Measurements from ENCODE around the gene TBX5. TPM values are rescaled to one million over a fixed set of nuclear protein-coding genes. Genes with fewer than 3 reads are reported as not detected.

The TBX5 gene
- total and polyA plus RNA-seq, 2 donors (not counting 1 experiment from before 2014, with no cell fraction given), result not detected

DNA sequence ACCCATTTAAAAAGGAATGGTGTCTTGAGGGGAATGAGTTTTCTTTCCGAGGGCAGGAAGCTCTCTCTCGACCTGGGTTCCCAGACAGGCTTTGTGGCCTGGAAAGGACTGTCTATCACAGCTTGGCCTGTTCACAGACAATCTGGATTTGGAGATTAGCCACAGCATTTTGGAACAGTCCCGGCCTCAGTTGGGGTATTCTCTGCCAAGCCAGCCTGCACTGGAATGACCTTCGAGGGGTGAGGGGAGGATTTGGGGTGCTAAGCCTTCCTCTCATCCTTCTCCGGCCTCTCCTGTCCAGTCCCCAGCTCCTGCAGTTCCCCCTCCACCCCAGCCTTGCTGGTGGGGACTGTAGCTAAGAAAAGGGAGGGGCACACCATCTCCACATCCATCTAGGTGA, 13.0 kb downstream of the TBX5 start:
- WGBS (ENCODE audit: insufficient coverage), result 47% methylated on average over 4 of the region's 5 CpGs
- intact Hi-C loops (cut with micrococcal nuclease), result no loop called here
- peaks cover 64% of the 10 kb centered on the region for H3K27me3 Mint-ChIP-seq

DNA sequence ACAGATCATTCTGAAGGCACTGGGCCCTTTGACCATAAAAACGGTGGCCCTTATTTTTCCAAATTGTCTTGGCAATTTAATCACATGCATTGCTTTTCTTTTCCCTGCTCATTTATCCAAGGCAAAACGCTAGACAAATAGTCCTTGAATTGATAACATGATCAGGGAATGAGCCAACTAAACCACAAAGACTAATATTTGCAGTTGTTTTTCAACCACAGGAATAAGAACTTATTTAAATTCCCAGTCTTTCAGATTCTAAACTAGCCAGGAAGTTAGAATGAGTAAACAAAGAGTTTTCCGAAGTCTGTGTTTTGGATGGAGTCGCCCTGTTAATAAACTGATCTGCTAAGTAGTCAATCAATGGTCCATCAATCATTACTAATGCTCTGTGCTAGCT, 14.9 kb downstream of the TBX5 start:
- no peaks in the 10 kb centered on the region for H3K36me3 ChIP-seq (replicated peaks in 1 of 2; ENCODE audit: control extremely low read depth in 1 of 2, control insufficient read depth in 1 of 2, extremely low read depth in 1 of 2, insufficient read depth in 2 of 2, low read length in 1 of 2)
- TF ChIP-seq, protein P1, sequence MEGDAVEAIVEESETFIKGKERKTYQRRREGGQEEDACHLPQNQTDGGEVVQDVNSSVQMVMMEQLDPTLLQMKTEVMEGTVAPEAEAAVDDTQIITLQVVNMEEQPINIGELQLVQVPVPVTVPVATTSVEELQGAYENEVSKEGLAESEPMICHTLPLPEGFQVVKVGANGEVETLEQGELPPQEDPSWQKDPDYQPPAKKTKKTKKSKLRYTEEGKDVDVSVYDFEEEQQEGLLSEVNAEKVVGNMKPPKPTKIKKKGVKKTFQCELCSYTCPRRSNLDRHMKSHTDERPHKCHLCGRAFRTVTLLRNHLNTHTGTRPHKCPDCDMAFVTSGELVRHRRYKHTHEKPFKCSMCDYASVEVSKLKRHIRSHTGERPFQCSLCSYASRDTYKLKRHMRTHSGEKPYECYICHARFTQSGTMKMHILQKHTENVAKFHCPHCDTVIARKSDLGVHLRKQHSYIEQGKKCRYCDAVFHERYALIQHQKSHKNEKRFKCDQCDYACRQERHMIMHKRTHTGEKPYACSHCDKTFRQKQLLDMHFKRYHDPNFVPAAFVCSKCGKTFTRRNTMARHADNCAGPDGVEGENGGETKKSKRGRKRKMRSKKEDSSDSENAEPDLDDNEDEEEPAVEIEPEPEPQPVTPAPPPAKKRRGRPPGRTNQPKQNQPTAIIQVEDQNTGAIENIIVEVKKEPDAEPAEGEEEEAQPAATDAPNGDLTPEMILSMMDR (IDR thresholded peaks at IDR 0.05), result no peak
- TF ChIP-seq EZH2 (IDR thresholded peaks at IDR 0.05; ENCODE audit: borderline replicate concordance, insufficient read depth, low read depth, low read length, poor library complexity, severe bottlenecking), result no peak
- ChIA-PET CTCF (no interaction called here), POLR2A (no interaction called here)
- H3K4me3 Mint-ChIP-seq, result no peak overlapping the region
- no peak overlapping the region for H3K27ac ChIP-seq (ENCODE audit: low read length in 2 of 2)
- DNase-seq, result no peak
- no peaks in the 10 kb centered on the region for H3K4me1 Mint-ChIP-seq
- H3K27me3 ChIP-seq (replicated peaks in 1 of 4; ENCODE audit: control extremely low read depth in 1 of 4, control insufficient read depth in 3 of 4, insufficient read depth in 4 of 4, low read length in 3 of 4), result peaks cover 0 to 21% (median 11%) of the 10 kb centered on the region in 4 experiments
- no peak overlapping the region for H2AFZ ChIP-seq (ENCODE audit: insufficient read depth, low read depth, low read length, poor library complexity, severe bottlenecking)
- intact Hi-C loops (cut with micrococcal nuclease), result no loop called here
- H3K9me3 Mint-ChIP-seq (ENCODE audit: insufficient read depth), result no peaks in the 10 kb centered on the region
- no peak for ATAC-seq (ENCODE audit: low read depth)
- no peak overlapping the region for H3K4me2 ChIP-seq (replicated peaks; ENCODE audit: low read depth, low read length, poor library complexity, severe bottlenecking)
- H3K27ac Mint-ChIP-seq, result no peak overlapping the region
- no peaks in the 10 kb centered on the region for H3K4me1 ChIP-seq (ENCODE audit: control insufficient read depth in 2 of 2, insufficient read depth in 2 of 2, low read length in 2 of 2)
- WGBS (ENCODE audit: insufficient coverage), result 43% methylated on average over 1 of the region's 4 CpGs
- H4K20me1 ChIP-seq (ENCODE audit: control insufficient read depth, insufficient read depth, low read length, poor library complexity, severe bottlenecking), result no peaks in the 10 kb centered on the region
- no peaks in the 10 kb centered on the region for H3K79me2 ChIP-seq (ENCODE audit: control insufficient read depth, insufficient read depth, low read length)
- peaks cover 52% of the 10 kb centered on the region for H3K27me3 Mint-ChIP-seq
- no peak overlapping the region for H3K9ac ChIP-seq (ENCODE audit: low read length)
- H3K9me3 ChIP-seq (ENCODE audit: control extremely low read depth in 1 of 3, control insufficient read depth in 2 of 3, insufficient read depth in 1 of 3, low read length in 2 of 3), result peaks cover 0 to 4% (median 0%) of the 10 kb centered on the region in 3 donors
- no peak overlapping the region for H3K4me3 ChIP-seq (ENCODE audit: control extremely low read depth in 1 of 5, extremely low read depth in 1 of 5, insufficient read depth in 1 of 5, low read depth in 2 of 5, low read length in 4 of 5)

More for the DNA sequence above, 13.0 kb downstream of the TBX5 start:
- Histone ChIP-seq H3K4me1 (ENCODE audit: control insufficient read depth in 2 of 2, insufficient read depth in 2 of 2, low read length in 2 of 2) (no peaks in the 10 kb centered on the region), H3K9me3 (ENCODE audit: control extremely low read depth in 1 of 3, control insufficient read depth in 2 of 3, insufficient read depth in 1 of 3, low read length in 2 of 3) (peaks cover 0 to 1% (median 0%) of the 10 kb centered on the region in 3 donors), H4K20me1 (ENCODE audit: control insufficient read depth, insufficient read depth, low read length, poor library complexity, severe bottlenecking) (no peaks in the 10 kb centered on the region), H3K27me3 (replicated peaks in 1 of 4; ENCODE audit: control extremely low read depth in 1 of 4, control insufficient read depth in 3 of 4, insufficient read depth in 4 of 4, low read length in 3 of 4) (peaks cover 0 to 39% (median 26%) of the 10 kb centered on the region in 4 experiments), H3K79me2 (ENCODE audit: control insufficient read depth, insufficient read depth, low read length) (no peaks in the 10 kb centered on the region), H3K27ac (ENCODE audit: low read length in 2 of 2) (no peak overlapping the region), H2AFZ (ENCODE audit: insufficient read depth, low read depth, low read length, poor library complexity, severe bottlenecking) (no peak overlapping the region), H3K4me2 (replicated peaks; ENCODE audit: low read depth, low read length, poor library complexity, severe bottlenecking) (no peak overlapping the region), H3K4me3 (ENCODE audit: control extremely low read depth in 1 of 5, extremely low read depth in 1 of 5, insufficient read depth in 1 of 5, low read depth in 2 of 5, low read length in 4 of 5) (no peak overlapping the region), H3K9ac (ENCODE audit: low read length) (no peak overlapping the region), H3K36me3 (replicated peaks in 1 of 2; ENCODE audit: control extremely low read depth in 1 of 2, control insufficient read depth in 1 of 2, extremely low read depth in 1 of 2, insufficient read depth in 2 of 2, low read length in 1 of 2) (no peaks in the 10 kb centered on the region)
- Mint-ChIP-seq H3K9me3 (ENCODE audit: insufficient read depth) (no peaks in the 10 kb centered on the region), H3K27ac (no peak overlapping the region), H3K4me1 (no peaks in the 10 kb centered on the region), H3K4me3 (no peak overlapping the region)
- ChIA-PET CTCF (no interaction called here), POLR2A (no interaction called here)
- no peak for ATAC-seq (ENCODE audit: low read depth)
- no peak for DNase-seq
- TF ChIP-seq, protein P1 (IDR thresholded peaks at IDR 0.05), result no peak
- TF ChIP-seq EZH2 (IDR thresholded peaks at IDR 0.05; ENCODE audit: borderline replicate concordance, insufficient read depth, low read depth, low read length, poor library complexity, severe bottlenecking), result no peak

Data from B cell (primary cell).